Prostate gland (tissue), 2 donors: ENCODE results near the gene CYP2A6.

ENCODE experiments used
- CTCF ChIP-seq, 4 experiments: fragments of 200-600 bp in 2 of 4; fragments of 450-650 bp in 2 of 4; sonication (generic) in 2 of 4; IDR thresholded peaks; 1 replicate in 3 of 4; 2 replicates in 1 of 4; pipeline ENCODE4 v1.5.1; 2016 to 2019; ENCODE audit warnings: antibody characterized with exemption in 4 of 4, mild to moderate bottlenecking in 2 of 4, moderate library complexity in 2 of 4
- POLR2A ChIP-seq: fragments of 450-650 bp; IDR thresholded peaks from one replicate; pipeline ENCODE4 v1.6.1; 2016; ENCODE audit warnings: antibody characterized with exemption, mild to moderate bottlenecking
- POLR2AphosphoS5 ChIP-seq: sonication (generic); formaldehyde crosslinking; IDR thresholded peaks from one replicate; pipeline ENCODE4 v1.6.1; 2017; ENCODE audit warnings: antibody characterized with exemption

- TF ChIP-seq CTCF (IDR thresholded peaks at IDR 0.05) (no peak), POLR2A (no peak), POLR2AphosphoS5 (peak; percentile 30)
These were observed 12.5 kb upstream of the CYP2A6 start for GRCh38 chr19:40862785-40863184.
